Subcutaneous adipose tissue (tissue), 4 donors: ENCODE results near the gene DLK2. TPM values are rescaled to one million over a fixed set of nuclear protein-coding genes. Genes with fewer than 3 reads are reported as not detected.

Experiments
- CTCF ChIP-seq: fragments of 450-650 bp; IDR thresholded peaks from one replicate; pipeline ENCODE4 v1.5.1; 2016; ENCODE audit warnings: low read depth, mild to moderate bottlenecking, control low read depth, antibody characterized with exemption, moderate library complexity
- total RNA-seq, 4 donors: library from RNA; depleted of rRNA; stranded (reverse); fragments of >200 nt; gene quantifications; one replicate each; pipeline ENCODE4 v1.1.0, GENCODE V29; 2016

The DLK2 gene
- total RNA-seq, 4 donors from 2014 or later: not detected

- no peak for TF ChIP-seq CTCF
Measured at GRCh38 chr6:43432009-43432945, 23.1 kb downstream of the DLK2 start.

GRCh38 chr6:43428874-43429273 lies 26.5 kb downstream of the DLK2 start:
- TF ChIP-seq CTCF: no peak

GRCh38 chr6:43428112-43428570 lies 27.2 kb downstream of the DLK2 start:
- TF ChIP-seq CTCF: no peak

GRCh38 chr6:43427406-43428111 lies 27.8 kb downstream of the DLK2 start, which contains the start of gene ABCC10:
Gene ABCC10 (plus strand): TSS chr6:43427541. CDS start chr6:43427979, 438 bp downstream.
- no peak for TF ChIP-seq CTCF

GRCh38 chr6:43426928-43427405 lies 28.4 kb downstream of the DLK2 start:
- TF ChIP-seq CTCF: no peak

- no peak for TF ChIP-seq CTCF
Measured at GRCh38 chr6:43421831-43422230, 33.5 kb downstream of the DLK2 start.
